Umbilical cord (tissue), 2 donors: Measurements from ENCODE around the gene B3GALT6. TPM values are rescaled to one million over a fixed set of nuclear protein-coding genes. Genes with fewer than 3 reads are reported as not detected.

ENCODE experiments used
- DNase-seq: peaks from one replicate; pipeline ENCODE4 v3.0.0-alpha.2; 2015; ENCODE audit warnings: low spot score
- total RNA-seq: library from RNA; depleted of rRNA; stranded (reverse); fragments of >200 nt; gene quantifications from one replicate; pipeline ENCODE4 v1.2.3, GENCODE V29; 2014; ENCODE audit warnings: low replicate concordance; ENCODE audit not compliant: insufficient read depth

Gene B3GALT6
- total RNA-seq, 1 donor from 2014 or later = 15.4 TPM

DNA sequence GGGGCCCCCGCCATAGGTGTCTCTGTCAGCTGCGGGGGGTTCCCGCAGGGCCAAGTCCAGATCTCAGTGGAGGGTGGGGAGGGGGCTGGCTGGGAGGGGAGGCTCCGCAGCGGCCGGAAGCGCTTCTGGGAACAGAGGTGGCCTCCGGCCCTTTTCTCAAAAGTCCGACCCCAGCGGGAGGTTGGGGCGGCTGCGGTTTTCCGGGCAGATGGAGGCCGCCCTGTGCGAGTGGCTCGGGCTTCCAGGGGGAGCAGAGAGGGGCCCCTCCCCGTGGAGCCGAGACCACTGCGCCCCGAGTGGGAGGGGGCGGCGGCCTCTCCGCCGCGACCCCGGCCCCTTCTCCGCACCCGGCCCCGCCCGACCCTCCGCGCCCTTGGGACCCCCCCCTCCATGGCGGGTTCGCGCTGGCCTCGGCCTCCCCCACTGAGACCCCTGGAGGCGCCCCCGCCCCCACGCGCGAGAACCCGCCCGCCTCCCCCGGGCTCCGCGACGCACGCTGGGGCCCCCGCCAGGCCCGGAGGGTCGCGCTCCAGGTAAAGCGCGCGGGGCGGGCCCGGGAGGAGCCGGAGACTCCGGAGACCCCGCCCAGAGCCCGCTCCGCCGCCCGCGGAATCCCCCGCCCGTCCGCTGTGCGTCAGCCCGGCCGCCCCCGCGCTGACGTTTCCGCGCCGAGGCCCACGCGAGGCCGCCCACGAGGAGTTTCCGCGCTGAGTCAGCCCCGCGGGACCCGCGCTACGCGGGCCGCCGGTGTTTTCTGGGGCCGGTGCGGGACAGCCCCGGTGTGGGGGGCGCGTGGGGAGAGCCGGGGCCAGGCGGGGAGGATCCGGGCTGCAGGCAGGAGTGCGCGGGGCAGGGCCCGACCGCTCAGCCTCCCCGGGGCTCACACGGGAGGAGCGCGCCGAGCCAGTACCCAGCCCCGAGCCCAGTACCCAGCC is 30.9 kb upstream of the B3GALT6 start:
- peak; percentile 37 for DNase-seq

DNA sequence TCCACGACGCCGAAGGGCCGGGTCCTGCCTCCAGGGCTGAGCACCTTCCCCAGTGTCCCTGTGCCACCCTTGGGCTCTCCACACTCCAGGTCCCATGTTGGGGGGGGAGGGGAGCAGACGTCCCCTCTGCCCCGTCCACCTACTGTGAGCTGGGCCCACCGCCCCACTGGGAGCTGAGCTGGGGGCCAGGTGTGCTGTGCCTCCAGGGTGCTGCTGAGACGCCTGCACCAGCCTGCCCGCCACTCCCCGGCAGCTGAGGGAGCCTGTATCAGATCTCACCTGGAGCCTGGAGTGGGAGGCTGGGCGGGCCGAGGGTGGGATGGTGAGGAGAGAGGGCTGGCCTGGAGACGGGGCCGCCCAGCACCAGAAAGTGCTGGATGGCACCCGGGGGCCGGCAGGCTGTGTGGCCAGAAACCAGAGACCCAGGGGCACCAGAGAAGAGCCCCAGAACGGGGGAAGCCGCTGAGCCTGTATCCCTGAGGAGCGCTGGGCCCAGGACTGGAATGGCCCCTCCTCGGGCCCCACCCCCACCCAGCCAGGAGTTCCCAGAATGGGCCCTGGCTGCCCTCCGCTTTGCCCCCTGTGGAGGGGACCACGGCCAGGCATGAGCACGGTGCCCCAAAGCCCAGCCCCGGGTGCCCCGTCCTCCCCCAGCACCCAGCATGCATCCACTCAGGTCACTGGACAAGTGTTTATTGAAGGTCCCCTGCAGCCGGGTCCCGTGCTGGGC is 29.0 kb upstream of the B3GALT6 start:
- peak; percentile 10 for DNase-seq

DNA sequence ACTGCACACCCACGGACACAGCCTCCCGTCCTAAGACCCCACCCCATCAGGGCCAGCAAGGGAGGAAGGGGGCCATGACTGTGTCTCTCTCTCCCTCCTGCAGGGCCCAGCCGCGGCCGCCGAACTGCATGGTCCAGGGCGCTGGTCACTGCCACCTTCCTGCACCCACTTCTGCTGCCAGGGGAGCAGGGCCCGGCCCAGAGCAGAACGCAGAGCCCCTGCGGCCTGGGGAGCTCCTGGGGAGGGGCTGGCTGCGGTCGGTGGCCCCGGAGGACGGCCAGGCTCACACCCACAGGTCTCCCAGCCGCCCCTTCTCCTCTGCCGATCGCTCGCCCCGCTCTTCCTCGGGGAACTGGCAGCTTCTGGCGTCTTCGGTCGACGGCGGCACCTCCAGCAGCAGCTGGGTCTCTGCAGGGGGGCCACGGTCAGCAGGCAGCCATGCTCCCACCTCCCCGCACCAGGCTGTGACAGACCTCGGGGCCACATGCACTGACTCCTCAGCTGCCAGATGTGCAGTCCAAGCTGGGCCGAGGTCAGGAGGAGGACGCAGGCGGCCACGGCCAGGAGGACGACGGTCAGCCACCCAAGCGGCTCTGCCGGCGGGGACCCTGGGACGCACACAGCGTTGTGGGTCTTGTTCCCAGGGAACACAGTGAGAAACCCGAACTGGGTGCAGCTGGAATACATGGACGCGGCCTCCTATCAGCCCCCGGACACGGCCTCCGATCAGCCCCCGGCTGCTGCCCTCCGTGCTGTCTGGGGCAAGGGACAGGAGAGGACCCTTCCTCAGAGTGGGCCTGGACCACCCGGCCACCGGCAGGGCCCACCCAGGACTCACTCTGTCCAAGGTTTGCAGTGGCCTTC is 28.2 kb upstream of the B3GALT6 start:
- no peak for DNase-seq

DNA sequence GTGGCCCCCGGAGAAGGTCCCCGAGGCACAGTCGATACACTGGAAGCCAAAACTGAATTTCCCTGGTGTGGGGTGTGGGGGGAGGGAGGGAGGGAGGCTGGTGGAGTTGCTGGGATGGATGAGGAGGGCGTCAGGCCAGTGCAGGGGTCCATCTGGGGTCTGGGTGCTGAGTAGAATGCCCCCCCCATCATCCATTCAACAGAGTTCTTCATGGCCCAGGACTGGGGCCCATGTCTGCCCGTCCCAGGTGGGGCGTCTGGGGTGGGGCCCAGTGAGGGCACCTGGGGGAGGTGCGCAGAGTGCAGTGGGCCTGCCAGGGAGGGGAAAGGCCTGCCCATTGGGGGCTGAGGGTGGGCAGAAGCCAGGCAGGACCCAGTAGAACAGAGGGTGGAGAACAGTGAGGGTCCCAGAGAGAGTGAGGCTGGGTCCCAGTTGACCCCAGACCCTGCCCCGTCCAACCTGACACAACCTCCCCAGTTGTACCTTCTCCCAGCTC is 27.6 kb upstream of the B3GALT6 start:
- DNase-seq = no peak

DNA sequence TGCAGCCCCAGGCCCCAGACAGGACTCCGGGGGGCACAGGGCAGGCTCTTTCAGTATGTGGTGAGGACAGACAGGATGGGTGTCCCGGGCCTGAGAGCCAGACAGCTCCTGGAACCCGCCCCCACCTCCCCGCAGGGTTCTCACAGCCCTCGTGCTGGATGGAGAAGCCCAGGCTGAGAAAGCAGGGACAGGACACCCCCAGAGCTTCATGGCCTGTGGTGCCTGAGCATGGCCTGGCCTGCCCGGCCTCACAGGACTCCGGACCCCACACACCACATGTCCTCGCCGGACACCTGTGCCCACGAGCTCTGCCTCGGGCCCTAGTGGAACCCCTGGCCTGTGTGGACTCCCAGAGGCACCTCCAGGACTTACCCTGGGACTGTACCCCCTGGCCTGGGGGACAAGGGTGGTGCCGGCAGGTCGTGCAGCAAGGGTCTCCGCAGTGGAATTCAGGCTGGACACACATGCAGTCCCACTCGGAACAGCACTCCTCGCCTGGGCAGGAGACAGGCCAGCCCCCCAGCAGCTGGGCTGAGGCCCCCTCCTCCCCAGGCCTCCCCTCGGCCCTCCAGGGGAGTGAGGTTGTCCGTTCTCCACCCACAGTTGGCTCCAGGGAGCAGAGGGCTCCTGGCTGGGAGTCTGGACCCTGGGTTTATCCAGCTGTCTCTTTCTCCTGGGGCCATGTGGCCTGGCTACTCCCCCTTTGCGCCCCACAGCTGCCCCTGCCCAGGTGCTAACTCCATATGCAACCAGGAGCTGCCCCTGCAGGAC is 26.9 kb upstream of the B3GALT6 start:
- no peak for DNase-seq

DNA sequence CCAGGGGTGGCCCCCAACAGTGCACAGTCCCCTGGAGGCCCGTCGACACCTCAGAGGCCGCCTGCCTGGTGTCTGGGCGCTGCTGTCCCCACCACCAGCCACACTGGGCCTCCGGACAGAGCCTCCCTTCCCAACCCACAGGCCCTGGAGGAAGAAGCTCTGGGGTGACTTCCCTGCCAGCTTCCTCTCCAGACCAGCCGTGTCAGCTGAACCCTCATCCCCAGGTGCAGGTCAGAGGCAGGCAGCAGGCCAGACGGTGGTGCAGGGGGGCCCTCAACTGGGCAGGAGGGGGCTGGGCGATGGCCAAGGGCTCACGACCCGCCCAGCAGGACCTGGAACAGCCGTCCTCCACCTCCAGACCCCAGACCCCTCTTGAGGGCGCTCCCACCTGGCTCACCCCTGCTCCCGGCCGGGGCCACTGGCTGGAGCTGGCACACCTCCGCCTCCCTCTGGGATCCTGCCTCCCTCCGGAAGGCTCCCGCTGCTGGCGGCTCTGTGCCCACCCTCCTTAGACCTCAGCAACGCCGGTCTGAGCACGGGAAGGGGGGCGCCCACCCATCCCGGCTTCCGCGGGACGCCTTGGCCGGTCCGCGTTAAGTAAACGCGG is 26.2 kb upstream of the B3GALT6 start:
- no peak for DNase-seq

DNA sequence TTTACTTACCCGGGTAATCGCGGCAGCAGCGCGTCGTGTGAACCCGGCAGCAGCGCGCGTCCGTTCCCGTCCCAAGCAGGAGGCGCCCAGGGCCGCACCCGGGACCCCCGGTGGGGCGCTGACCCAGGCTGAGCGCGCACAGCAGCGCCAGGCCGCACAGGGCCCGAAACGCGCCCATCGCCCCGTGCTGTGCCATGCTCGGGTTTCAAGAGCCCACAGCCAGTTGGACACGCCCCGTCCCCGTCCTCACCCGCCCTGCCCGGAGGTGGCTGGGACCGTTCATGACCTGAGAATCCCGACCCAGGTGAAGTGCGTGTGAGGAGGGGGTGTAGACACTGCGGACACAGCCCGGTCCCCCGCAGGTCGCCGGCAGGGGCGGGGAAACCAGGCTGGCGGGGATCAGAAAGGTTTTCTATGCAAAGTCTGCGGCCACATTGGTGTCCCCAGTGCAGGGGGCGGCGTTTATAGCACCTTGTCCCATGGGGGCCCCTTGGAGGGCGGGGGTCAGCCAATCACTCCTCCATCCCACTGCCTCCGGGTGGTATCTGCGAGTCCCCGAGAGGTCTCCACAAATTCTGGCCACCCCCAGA is 25.6 kb upstream of the B3GALT6 start, which contains the start of gene TNFRSF18:
TNFRSF18 (minus strand) TSS at position 217 of the 590 bp plus-strand sequence; CDS start at position 196, 21 bp downstream.
- no peak for DNase-seq

DNA sequence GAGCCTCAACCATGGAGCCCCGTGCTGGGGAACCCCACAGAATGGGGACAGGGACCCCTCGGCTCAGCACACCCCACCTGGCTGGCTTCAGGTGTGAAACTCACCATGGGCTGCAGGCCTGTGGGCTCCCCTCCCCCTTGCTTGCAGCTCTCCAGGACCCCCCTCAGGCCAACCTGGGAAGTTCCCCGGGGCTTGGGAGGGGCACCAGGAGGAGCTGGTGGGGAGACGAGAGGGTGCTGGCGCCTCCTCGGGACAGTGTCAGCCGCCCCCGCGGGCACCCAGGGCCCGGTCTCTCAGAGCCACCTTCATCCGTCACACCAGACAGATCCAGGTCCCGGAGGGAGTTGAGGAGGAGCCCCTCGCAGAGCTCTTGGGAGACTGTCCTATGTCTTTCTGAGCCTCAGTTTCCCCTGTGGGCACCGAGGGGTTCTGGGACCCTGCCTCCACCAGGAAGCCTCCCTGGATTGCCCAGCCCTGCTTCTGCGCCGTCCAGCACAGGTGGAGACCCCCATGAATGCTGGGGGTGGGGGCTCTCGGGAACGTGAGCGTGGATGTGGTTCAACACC is 25.0 kb upstream of the B3GALT6 start:
- no peak for DNase-seq

DNA sequence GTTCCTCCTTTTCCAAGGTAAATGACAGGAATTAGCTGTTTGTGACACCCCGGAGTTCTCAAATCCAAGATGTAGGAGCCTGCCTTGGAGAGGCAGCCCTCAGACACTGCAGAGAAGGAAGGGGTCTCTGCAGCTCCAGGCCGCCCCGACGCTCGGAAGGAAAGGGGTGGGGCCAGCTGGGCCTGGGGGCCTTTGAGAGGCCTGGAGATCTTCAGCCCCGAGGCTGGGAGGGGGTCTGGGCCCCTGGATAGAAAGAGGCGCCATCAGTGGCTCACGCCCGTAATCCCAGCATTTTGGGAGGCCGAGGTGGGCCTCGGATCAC is 24.5 kb upstream of the B3GALT6 start:
- DNase-seq = no peak

DNA sequence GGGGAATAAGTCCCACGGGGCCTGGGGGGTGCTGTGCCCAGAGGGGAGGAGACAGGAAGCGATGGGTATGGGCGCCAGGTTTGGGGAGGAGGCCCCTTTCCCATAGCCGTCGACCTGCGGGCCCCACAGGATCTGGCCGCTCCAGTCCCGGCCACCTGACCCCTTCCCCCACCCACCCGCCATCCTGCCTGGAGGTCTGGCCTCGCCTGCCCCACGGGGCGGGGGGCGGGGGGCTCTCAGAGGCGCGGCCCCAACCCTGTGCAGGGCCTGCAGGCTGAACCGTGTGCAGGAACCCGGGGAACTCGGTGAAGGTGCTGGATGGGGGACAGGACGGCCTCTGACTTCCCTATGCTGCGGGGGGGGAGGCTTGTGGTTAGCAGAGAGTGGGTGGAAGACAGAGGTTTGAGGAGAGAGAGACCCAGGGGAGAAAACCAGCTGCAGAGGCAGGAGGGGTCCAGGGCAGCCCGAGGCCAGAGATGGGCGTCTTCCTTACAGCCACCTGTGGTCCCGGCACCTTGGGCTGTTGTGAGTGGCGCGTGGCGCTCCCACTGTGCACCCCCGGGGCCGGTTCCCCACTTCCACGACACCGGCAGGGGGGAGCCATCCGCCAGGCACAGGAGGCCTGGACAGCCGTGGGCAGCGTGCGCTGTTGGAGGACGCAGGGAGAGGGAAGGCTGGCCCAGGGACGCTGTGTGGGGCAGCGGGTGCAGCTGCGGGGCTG is 23.2 kb upstream of the B3GALT6 start:
- DNase-seq = no peak

DNA sequence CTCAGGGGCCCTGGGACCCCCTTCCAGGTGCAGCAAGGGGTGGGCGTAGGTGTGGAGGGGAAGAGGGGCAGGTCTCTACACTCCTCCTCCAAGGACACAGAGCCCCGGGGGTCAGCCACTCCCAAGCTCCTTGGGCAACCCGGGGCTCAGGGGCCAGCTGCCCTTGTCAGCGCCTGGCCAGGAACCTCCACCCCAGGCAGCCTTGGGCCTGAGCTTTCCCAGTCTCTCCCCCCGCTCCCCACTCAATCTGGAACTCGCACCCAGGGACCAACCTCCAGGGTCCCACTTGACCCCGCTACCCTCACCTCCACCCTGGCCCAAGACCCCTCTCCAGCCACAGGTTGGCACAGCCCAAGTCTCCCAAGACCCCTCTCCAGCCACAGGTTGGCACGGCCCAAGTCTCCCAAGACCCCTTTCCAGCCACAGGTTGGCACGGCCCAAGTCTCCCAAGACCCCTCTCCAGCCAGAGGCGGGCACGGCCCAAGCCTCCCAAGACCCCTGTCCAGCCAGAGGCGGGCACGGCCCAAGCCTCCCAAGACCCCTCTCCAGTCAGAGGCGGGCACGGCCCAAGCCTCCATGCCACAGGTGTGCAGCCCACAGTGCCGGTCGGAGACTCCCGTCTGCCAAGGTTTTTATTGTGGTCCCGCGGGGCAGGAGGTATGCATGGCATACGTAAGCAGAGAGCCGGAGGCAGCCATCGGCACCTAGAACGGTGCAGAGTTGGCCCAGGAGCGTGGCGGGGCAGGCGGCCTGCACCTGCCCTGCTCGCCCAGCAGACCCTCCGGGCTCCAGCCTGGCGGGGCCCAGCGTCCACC is 21.1 kb upstream of the B3GALT6 start:
- no peak for DNase-seq

DNA sequence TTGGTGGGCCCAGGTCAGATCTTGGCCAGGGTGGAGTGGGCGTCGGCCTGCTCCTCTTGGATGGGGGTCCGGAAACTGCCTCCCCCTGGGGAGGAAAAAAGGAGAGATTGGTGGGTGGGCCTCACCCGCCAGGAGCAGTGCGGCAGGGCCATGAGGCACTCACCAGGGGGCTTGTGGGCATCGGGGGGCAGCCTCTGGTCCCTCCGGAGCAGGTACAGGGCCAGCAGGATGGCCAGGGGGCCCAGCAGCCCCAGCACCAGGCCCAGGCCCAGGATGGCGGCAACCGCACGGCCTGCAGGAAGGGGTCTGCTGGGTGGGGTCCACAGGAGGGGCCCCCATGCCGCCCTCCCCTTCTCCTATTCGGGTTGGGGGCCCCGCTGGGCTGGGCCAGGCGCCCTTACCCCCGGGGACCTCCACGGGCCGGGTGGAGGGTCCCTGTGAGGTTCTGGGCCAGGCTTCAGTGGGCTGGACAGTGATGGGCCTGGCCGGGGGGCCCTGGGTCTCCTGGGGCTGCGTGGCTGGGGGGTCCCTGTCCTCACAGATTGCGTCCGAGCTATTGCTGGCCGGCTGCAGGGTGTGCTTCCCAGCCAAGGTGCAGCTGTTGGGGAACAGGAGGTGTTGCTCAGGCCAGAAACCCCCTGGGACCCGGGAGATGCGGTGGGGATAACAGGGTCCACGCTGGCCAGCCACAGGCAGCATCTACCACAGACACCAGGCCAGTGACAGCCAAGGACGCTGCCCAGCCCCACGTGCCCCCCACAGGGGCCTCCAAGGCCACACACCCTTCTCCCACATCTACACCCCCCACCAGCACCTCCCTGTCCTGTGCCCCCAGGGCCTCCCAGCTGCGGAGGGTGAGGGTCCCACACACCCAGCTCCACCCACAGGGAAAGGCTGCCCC is 20.2 kb upstream of the B3GALT6 start:
- no peak for DNase-seq

DNA sequence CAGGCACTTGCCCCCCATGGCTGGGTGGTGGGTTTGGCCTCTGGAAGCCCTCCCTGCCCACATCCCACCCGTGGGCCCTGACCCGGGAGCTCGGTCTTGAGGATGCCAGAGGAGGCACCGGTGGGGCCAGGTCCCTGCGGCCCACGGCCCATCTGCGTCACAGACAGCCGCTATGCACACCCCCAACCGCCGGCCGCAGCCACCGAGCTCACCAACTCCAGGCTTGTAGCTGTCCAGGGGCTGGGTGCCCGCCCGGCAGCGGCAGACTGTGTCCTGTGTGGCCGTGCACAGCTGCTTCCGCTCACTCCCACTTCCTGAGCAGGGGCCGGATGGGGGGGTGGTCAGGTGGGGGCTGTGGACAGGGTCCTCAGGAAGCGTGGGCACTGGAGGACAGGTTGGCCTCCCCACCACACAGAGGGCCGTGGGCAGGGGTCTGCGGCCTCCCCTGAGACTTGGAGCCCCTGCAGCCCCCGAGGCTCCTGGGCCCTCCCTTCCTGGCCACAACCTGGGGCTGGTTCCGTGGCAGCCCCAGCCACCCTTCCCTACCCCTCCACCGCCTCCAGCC is 19.2 kb upstream of the B3GALT6 start:
- DNase-seq = no peak

DNA sequence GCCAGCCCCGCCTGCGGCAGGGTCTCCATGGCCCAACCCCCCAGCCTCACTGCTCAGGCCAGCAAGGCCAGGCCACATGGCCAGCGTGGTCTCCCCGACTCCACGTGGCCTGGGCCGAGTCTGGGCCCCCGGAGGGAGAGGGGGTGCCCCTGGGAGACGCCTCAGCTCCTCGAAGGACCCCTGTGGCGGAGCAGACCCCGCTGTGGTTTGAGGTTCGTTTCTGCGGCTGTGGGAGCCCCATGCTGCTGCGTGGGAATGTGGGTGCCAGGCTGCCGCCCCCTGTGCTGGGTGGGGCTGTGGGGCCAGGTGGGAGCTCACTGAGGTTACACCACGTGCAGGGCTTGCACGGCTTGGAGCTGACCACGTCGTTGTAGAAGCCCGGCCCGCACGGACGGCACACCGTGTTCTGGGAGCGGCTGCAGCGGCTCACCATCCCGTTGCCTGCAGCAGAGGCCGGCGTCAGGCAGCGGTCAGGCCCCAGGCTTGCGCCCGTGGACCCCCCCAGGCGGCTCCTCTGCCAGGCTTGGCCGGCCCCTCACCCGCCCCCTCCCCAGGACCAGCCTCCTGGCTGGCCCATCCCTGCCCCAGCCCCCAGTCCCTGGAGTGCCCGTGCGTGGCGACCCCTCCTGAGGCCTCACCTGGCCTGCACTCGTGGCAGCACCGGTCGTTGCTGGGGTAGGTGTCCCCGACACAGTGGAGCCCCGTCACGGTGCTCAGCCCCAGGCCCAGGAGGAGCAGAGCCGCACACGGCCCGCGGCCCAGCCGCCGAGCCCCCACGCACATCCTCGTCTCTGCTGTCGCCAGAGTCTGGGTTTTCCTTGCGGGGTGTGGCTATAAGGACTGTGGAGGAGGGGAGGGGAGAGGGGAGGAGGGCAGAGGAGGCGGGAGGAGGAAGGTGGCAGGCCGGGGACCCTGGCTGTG is 18.4 kb upstream of the B3GALT6 start, which contains the start of gene TNFRSF4:
TNFRSF4 (minus strand) TSS at position 809 of the 921 bp plus-strand sequence; CDS start at position 783, 26 bp downstream.
- no peak for DNase-seq

DNA sequence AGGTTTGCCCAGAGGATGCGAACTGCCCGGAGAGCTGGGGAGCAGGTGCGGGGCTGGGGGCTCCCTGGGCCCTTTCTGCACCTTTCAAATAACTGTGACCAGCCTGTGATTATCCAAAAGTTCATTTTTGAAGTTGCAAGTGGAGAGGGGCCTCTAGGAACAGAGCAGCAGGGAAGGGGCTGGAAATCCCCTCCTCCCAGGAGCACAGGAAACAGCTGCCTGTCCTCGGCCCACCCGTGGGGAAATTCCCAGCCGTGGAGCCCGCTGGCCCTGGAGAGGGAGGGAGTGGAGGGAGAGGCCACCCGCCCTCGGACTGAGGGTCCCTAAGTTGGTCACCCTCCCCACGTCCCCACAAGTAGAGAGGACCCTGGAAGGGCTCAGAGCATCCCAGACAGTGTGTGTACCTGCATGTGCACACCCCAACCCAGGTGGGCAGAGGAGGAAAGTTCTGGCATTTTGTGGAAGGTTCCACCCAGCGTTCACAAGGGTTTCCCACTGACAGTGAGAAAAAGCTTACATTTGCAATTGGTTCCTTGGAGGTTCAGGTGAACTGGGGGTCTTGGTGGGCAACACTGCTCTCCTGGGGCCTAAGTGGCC is 16.9 kb upstream of the B3GALT6 start:
- DNase-seq = no peak
